Astrocyte of the spinal cord (primary cell): ENCODE measurements around the gene MYBPC1.
"Not testable (repeated sequence)": the region's sequence is repeated elsewhere in the genome, so short reads cannot be mapped to it uniquely, and the experiment has no call there.

Source experiments
- DNase-seq: peaks from one replicate; pipeline ENCODE4 v3.0.0; 2011; ENCODE audit warnings: low read depth, low spot score
- H3K4me3 ChIP-seq: 2 replicates; pipeline ENCODE4 v1.5.1; 2011; ENCODE audit warnings: low read depth, mild to moderate bottlenecking, low read length, moderate library complexity
- in situ Hi-C: cut with HindIII; loops from 2 replicates; pipeline ENCODE4 v1.10.0; 2017; ENCODE audit warnings: low sequenced_read_pairs
- TF ChIP-seq, protein P1 (sequence below): IDR thresholded peaks from 2 replicates; pipeline ENCODE4 v1.5.1; 2012; ENCODE audit warnings: low read depth, mild to moderate bottlenecking, low read length, inconsistent platforms

The MYBPC1 gene, protein sequence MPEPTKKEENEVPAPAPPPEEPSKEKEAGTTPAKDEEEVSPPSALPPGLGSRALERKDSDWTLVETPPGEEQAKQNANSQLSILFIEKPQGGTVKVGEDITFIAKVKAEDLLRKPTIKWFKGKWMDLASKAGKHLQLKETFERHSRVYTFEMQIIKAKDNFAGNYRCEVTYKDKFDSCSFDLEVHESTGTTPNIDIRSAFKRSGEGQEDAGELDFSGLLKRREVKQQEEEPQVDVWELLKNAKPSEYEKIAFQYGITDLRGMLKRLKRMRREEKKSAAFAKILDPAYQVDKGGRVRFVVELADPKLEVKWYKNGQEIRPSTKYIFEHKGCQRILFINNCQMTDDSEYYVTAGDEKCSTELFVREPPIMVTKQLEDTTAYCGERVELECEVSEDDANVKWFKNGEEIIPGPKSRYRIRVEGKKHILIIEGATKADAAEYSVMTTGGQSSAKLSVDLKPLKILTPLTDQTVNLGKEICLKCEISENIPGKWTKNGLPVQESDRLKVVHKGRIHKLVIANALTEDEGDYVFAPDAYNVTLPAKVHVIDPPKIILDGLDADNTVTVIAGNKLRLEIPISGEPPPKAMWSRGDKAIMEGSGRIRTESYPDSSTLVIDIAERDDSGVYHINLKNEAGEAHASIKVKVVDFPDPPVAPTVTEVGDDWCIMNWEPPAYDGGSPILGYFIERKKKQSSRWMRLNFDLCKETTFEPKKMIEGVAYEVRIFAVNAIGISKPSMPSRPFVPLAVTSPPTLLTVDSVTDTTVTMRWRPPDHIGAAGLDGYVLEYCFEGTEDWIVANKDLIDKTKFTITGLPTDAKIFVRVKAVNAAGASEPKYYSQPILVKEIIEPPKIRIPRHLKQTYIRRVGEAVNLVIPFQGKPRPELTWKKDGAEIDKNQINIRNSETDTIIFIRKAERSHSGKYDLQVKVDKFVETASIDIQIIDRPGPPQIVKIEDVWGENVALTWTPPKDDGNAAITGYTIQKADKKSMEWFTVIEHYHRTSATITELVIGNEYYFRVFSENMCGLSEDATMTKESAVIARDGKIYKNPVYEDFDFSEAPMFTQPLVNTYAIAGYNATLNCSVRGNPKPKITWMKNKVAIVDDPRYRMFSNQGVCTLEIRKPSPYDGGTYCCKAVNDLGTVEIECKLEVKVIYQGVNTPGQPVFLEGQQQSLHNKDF

DNA sequence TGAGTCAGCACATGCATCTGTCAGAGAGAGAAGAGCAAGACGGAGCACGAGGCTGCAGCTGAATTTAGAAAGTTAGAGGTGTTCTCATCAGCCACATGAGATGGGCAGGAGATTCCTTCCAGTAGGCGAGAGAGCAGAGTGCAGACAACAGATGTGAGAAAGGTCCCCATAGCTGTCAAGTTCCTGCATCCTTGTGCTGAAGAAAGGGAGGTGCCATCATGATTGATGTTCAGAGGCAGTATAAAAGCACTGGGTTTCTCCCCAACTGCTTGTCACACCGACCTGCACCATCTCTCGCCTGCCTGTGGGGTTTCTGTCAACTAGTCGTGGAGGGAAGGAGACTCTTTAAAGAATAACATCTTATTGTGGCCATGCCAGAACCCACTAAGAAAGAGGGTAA, at the start of gene MYBPC1:
TSS of gene MYBPC1 (plus strand) at position 272 of the 400 bp plus-strand sequence. CDS start at position 372, 100 bp downstream.
- in situ Hi-C loops = no loop called here
- TF ChIP-seq, protein P1, sequence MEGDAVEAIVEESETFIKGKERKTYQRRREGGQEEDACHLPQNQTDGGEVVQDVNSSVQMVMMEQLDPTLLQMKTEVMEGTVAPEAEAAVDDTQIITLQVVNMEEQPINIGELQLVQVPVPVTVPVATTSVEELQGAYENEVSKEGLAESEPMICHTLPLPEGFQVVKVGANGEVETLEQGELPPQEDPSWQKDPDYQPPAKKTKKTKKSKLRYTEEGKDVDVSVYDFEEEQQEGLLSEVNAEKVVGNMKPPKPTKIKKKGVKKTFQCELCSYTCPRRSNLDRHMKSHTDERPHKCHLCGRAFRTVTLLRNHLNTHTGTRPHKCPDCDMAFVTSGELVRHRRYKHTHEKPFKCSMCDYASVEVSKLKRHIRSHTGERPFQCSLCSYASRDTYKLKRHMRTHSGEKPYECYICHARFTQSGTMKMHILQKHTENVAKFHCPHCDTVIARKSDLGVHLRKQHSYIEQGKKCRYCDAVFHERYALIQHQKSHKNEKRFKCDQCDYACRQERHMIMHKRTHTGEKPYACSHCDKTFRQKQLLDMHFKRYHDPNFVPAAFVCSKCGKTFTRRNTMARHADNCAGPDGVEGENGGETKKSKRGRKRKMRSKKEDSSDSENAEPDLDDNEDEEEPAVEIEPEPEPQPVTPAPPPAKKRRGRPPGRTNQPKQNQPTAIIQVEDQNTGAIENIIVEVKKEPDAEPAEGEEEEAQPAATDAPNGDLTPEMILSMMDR = no peak
- H3K4me3 ChIP-seq = no peak within 1 kb of the TSS
- no peak for DNase-seq

DNA sequence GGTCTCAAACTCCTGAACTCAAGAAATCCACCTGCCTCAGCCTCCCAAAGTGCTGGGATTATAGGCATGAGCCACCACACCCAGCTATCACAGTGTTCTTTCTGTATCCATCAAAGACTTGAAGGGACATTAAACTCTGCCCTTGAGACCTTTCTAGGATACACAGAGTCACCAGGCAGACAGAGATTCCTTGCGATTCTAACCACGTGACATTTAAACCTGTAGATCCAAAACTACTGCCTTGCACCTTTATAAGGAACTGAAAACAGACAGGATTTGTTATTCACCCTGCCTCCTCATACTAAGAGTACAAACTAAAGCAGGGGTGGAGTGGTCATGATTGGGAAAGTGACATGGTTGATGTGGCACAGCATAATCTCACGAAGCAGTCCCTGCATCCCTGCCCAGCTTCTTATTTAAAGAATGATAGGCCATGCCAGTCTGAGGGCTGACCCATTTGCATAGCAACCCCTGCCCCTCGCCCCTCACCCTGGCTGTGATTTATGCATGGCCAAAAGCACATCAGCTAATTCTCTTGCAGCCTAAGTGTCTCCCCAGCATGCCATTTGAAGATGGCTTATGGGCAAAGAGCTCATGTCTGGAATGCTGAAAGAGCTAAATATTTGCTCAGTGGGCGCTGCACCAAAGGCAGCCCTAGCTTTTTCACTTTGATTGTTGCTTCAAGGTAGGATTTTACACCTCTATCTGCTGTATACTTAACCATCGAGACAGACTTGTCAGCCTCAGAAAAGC, 43.2 kb upstream of the MYBPC1 start:
- TF ChIP-seq, protein P1 = no peak
- H3K4me3 ChIP-seq = no peak overlapping the region
- no peak for DNase-seq
- in situ Hi-C loops = no loop called here

DNA sequence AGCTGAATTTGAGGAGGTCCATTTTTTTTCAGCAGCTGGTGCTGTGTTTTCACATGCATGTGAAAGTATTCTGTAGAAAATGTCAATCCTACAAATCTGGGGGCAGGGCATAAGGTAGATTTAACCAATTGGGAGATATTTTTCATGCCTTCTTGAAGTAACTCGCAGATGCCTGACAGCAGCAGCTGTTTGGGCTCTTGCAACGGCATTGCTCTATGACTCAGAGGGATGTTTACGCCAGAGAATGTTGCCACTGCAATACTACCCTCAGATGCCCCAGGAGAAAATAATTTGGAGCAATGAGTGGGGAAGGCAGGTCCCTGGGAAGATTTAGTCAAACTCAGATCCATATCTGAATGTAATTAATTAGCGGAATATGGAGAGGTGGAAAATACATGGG, 42.5 kb upstream of the MYBPC1 start:
- TF ChIP-seq, protein P1 = no peak
- DNase-seq = no peak
- in situ Hi-C loops = no loop called here
- no peak overlapping the region for H3K4me3 ChIP-seq

DNA sequence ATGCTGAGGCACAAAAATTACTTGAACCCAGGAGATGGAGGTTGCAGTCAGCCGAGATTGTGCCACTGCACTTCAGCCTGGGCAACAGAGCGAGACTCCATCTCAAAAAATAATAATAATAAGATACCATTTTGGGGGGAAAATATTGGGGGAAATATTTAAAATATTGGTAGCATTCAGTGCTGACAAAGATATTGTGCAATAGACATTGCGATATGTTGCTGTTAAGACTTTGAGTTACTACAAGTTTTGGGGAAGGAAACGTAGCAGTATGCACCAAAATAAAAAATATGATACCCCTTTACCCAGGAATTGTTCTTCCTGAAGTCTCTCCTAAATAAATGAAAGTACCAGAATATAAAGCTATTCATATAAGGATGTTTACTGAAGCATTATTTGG, 37.7 kb upstream of the MYBPC1 start:
- H3K4me3 ChIP-seq = no peak overlapping the region
- TF ChIP-seq, protein P1 = no peak
- no peak for DNase-seq
- in situ Hi-C loops = no loop called here

DNA sequence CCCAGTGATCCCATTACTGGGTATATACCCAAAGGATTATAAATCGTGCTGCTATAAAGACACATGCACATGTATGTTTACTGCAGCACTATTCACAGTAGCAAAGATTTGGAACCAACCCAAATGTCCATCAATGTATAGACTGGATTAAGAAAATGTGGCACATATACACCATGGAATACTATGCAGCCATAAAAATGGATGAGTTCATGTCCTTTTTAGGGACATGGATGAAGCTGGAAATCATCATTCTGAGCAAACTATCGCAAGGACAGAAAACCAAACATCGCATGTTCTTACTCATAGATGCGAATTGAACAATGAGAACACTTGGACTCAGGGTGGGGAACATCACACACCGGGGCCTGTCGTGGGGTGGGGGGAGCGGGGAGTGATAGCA, 36.0 kb upstream of the MYBPC1 start:
- H3K4me3 ChIP-seq, in situ Hi-C loops, DNase-seq: not testable (repeated sequence)

DNA sequence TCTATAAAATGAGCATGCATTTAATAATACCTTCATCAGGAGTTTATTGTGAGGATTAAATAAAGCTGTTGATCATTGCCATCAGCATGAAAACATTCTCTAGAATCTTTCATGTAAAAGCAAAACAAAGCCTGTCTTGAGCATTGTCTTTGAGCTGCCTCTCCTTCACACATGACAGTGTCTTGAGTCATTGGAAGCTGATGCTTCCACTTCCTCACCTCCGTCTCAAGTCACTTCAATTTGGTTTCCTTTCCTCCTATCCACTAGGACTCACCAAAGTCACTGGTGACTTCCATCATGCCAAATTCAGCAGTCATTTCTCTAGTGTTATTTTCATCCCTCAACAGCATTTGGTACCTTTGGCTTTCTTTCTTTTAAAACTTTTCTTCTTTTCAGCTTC, 31.6 kb upstream of the MYBPC1 start:
- TF ChIP-seq, protein P1 = no peak
- no peak for DNase-seq
- in situ Hi-C loops = no loop called here
- H3K4me3 ChIP-seq = no peak overlapping the region
